ENCODE data around the gene POSTN.

- no peak for TF ChIP-seq CTCF (IDR thresholded peaks at IDR 0.05)
- TF ChIP-seq POLR2AphosphoS5 (IDR thresholded peaks at IDR 0.05): no peak
These were observed 1.8 kb downstream of the POSTN start for GRCh38 chr13:37596805-37597204.
